ENCODE results near the gene DNLZ. TPM values are rescaled to one million over a fixed set of nuclear protein-coding genes. Genes with fewer than 3 reads are reported as not detected.

The DNLZ gene
- total and polyA plus RNA-seq, 2 donors (not counting 1 experiment from before 2014, with no cell fraction given): 7.4 to 14.2 TPM

- peak in 1 of 2 donors; percentile 52 for DNase-seq (ENCODE audit: low read depth in 2 of 2)
- Histone ChIP-seq H3K4me3 (replicated peaks in 1 of 4; ENCODE audit: control extremely low read depth in 1 of 4, insufficient read depth in 1 of 4, low read depth in 3 of 4, low read length in 4 of 4) (peak overlapping the region in 2 of 4 experiments; percentile 21 to 38), H3K4me1 (ENCODE audit: control insufficient read depth, extremely low read depth, insufficient read depth, low read length) (peaks cover 27% of the 10 kb centered on the region), H3K79me2 (ENCODE audit: control insufficient read depth, insufficient read depth, low read length) (peaks cover 40% of the 10 kb centered on the region), H3K9ac (ENCODE audit: insufficient read depth, low read length) (peak overlapping the region; percentile 61), H2AFZ (ENCODE audit: low read length) (no peak overlapping the region), H4K20me1 (ENCODE audit: control insufficient read depth, extremely low read depth, insufficient read depth, low read length) (no peaks in the 10 kb centered on the region), H3K36me3 (ENCODE audit: control insufficient read depth, insufficient read depth, low read length) (peaks cover 2% of the 10 kb centered on the region), H3K9me3 (ENCODE audit: control insufficient read depth, insufficient read depth, low read depth, low read length) (no peaks in the 10 kb centered on the region), H3K27ac (ENCODE audit: insufficient read depth, low read length) (peak overlapping the region; percentile 80), H3K4me2 (ENCODE audit: extremely low read depth, insufficient read depth, low read length) (peak overlapping the region; percentile 44), H3K27me3 (ENCODE audit: control insufficient read depth, insufficient read depth, low read length) (no peaks in the 10 kb centered on the region)
- TF ChIP-seq CTCF (conservative IDR thresholded peaks at IDR 0.05 in 1 of 2, IDR thresholded peaks at IDR 0.05 in 1 of 2; ENCODE audit: low read depth in 1 of 2, low read length in 2 of 2) (no peak), EZH2 (IDR thresholded peaks at IDR 0.05; ENCODE audit: low read length, missing control alignments) (no peak)
Observed at GRCh38 chr9:136326761-136327303, 36.7 kb downstream of the DNLZ start.

- peak; percentile 82 to 98 for DNase-seq (ENCODE audit: low read depth in 2 of 2)
- Histone ChIP-seq H3K4me2 (ENCODE audit: extremely low read depth, insufficient read depth, low read length) (peak overlapping the region; percentile 44), H3K79me2 (ENCODE audit: control insufficient read depth, insufficient read depth, low read length) (peaks cover 34% of the 10 kb centered on the region), H3K36me3 (ENCODE audit: control insufficient read depth, insufficient read depth, low read length) (peaks cover 2% of the 10 kb centered on the region), H3K27me3 (ENCODE audit: control insufficient read depth, insufficient read depth, low read length) (peaks cover 3% of the 10 kb centered on the region), H4K20me1 (ENCODE audit: control insufficient read depth, extremely low read depth, insufficient read depth, low read length) (no peaks in the 10 kb centered on the region), H3K9ac (ENCODE audit: insufficient read depth, low read length) (peak overlapping the region; percentile 61), H2AFZ (ENCODE audit: low read length) (no peak overlapping the region), H3K4me1 (ENCODE audit: control insufficient read depth, extremely low read depth, insufficient read depth, low read length) (peaks cover 27% of the 10 kb centered on the region), H3K27ac (ENCODE audit: insufficient read depth, low read length) (peak overlapping the region; percentile 80), H3K9me3 (ENCODE audit: control insufficient read depth, insufficient read depth, low read depth, low read length) (no peaks in the 10 kb centered on the region), H3K4me3 (replicated peaks in 1 of 4; ENCODE audit: control extremely low read depth in 1 of 4, insufficient read depth in 1 of 4, low read depth in 3 of 4, low read length in 4 of 4) (peak overlapping the region in 1 of 4 experiments; percentile 38)
- TF ChIP-seq EZH2 (IDR thresholded peaks at IDR 0.05; ENCODE audit: low read length, missing control alignments) (no peak), CTCF (conservative IDR thresholded peaks at IDR 0.05 in 1 of 2, IDR thresholded peaks at IDR 0.05 in 1 of 2; ENCODE audit: low read depth in 1 of 2, low read length in 2 of 2) (no peak)
Observed at GRCh38 chr9:136326061-136326760, 37.3 kb downstream of the DNLZ start.

GRCh38 chr9:136325358-136325757 is 38.2 kb downstream of the DNLZ start:
- H3K9me3 ChIP-seq (ENCODE audit: control insufficient read depth, insufficient read depth, low read depth, low read length): no peaks in the 10 kb centered on the region
- H3K27me3 ChIP-seq (ENCODE audit: control insufficient read depth, insufficient read depth, low read length): peaks cover 3% of the 10 kb centered on the region
- H3K9ac ChIP-seq (ENCODE audit: insufficient read depth, low read length): no peak overlapping the region
- TF ChIP-seq EZH2 (IDR thresholded peaks at IDR 0.05; ENCODE audit: low read length, missing control alignments) (no peak), CTCF (conservative IDR thresholded peaks at IDR 0.05 in 1 of 2, IDR thresholded peaks at IDR 0.05 in 1 of 2; ENCODE audit: low read depth in 1 of 2, low read length in 2 of 2) (no peak)
- no peak for DNase-seq (ENCODE audit: low read depth in 2 of 2)
- H3K36me3 ChIP-seq (ENCODE audit: control insufficient read depth, insufficient read depth, low read length): peaks cover 2% of the 10 kb centered on the region
- H3K4me1 ChIP-seq (ENCODE audit: control insufficient read depth, extremely low read depth, insufficient read depth, low read length): peaks cover 26% of the 10 kb centered on the region
- H3K4me2 ChIP-seq (ENCODE audit: extremely low read depth, insufficient read depth, low read length): no peak overlapping the region
- peak overlapping the region; percentile 80 for H3K27ac ChIP-seq (ENCODE audit: insufficient read depth, low read length)
- H2AFZ ChIP-seq (ENCODE audit: low read length): no peak overlapping the region
- H3K4me3 ChIP-seq (replicated peaks in 1 of 4; ENCODE audit: control extremely low read depth in 1 of 4, insufficient read depth in 1 of 4, low read depth in 3 of 4, low read length in 4 of 4): no peak overlapping the region
- H3K79me2 ChIP-seq (ENCODE audit: control insufficient read depth, insufficient read depth, low read length): peaks cover 26% of the 10 kb centered on the region
- H4K20me1 ChIP-seq (ENCODE audit: control insufficient read depth, extremely low read depth, insufficient read depth, low read length): no peaks in the 10 kb centered on the region

All from fibroblast of lung (primary cell).